A549 treated with RU486 at 1 μM for 4 hours (cell line): ENCODE measurements around the gene ADAT2. TPM values are rescaled to one million over a fixed set of nuclear protein-coding genes. Genes with fewer than 3 reads are reported as not detected.

ENCODE experiments used
- total RNA-seq: library from RNA; stranded (reverse); fragments of 200-300 nt; extraction: Qiagen RNA extraction; gene quantifications from 5 replicates; pipeline ENCODE4 v1.2.3, GENCODE V29; 2022; ENCODE audit warnings: low read depth

Gene ADAT2
- 2.9 to 5.0 TPM (median 4.1 TPM) in 5 replicates for total RNA-seq

DNA sequence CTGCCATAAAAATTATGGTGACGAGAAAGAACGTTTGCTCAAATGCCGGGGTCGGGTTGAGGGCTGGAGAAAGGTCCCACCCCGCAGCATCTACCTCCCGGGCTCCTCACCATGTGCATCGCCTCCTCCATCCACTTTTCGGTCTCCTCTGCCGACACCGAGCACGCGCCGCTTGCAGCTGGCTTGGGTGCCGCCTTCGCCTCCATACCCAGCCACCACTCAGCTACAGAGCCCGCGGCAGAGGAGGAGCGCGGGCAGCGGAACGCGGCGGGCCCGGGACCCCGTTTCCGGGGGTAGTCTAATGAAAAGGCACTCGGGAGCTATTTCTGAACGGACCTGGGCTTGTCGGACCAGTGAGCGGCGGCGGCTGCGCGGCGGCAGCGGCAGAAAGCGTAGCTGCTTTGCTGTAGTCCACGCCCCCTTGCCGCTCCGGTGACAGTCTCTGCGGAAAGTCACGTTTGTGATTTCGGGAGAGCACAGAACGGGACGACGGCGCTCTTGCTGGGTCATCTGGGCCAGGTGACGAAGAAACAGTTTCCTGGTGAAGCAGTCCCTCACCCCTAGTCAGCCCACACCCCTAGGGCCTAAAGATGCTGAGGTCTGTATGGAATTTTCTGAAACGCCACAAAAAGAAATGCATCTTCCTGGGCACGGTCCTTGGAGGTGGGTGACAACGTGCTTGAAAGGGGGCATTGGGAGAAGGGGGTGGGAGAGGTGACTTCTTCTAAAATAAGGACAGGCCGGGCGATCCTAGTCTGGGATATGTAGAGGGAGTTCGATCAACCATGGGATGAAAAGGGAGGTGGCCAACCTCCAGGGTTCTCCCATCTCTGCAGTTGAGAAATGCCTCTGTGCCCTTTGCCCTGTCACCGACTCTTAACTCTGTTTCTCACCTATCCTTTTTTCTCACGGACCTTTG lies at the start of gene ADAT2, which contains the start of gene PEX3:
Gene ADAT2, minus strand, starts transcription at position 243 of the 919 bp plus-strand sequence. Its CDS starts 37 bp downstream, at position 206.
Gene PEX3, plus strand, starts transcription at position 353 of the 919 bp plus-strand sequence. Its CDS starts 238 bp downstream, at position 591.

Other genes starting within 250 kb of the ADAT2 start
- gene PEX3, start 110 bp upstream of the ADAT2 start, total RNA-seq: 9.6 to 13.2 TPM (median 11.4 TPM) in 5 replicates
- gene FUCA2, start 61.0 kb upstream of the ADAT2 start, total RNA-seq: 51.8 to 57.1 TPM (median 52.9 TPM) in 5 replicates
- gene PHACTR2, start 227.3 kb upstream of the ADAT2 start, total RNA-seq: 2.1 to 4.8 TPM (median 4.0 TPM) in 5 replicates